AG04450 (cell line): ENCODE measurements around the gene CSGALNACT2. TPM values are rescaled to one million over a fixed set of nuclear protein-coding genes. Genes with fewer than 3 reads are reported as not detected.

Experiments
- CTCF ChIA-PET: fragments of 300-600, 350-600 bp; formaldehyde crosslinking; extraction: SDS; loops from one replicate; lab custom pipeline; 2022; ENCODE audit warnings: antibody characterized with exemption, inconsistent platforms; lab: Charles Lee
- POLR2A ChIA-PET: fragments of 350-600 bp; formaldehyde crosslinking; extraction: SDS; loops from one replicate; lab custom pipeline; 2021; ENCODE audit warnings: antibody characterized with exemption, inconsistent platforms; lab: Yijun Ruan, JAX
- DNase-seq: peaks from one replicate; pipeline ENCODE4 v3.0.0-alpha.2; 2011; ENCODE audit warnings: low read depth, low spot score
- H3K27ac ChIP-seq: one replicate; pipeline ENCODE4 v1.5.1; 2012; ENCODE audit warnings: low read depth, low read length, control low read depth
- H3K27me3 ChIP-seq: one replicate; pipeline ENCODE4 v1.6.0; 2012; ENCODE audit warnings: low read length; ENCODE audit not compliant: control insufficient read depth, insufficient read depth
- H3K4me3 ChIP-seq: 2 replicates; pipeline ENCODE4 v1.5.1; 2011; ENCODE audit warnings: mild to moderate bottlenecking, low read depth, low read length, control low read depth
- H3K9me3 ChIP-seq: 2 replicates; pipeline ENCODE4 v1.5.1; 2012; ENCODE audit warnings: low read length; ENCODE audit not compliant: control insufficient read depth, insufficient read depth
- CTCF ChIP-seq: IDR thresholded peaks from 2 replicates; pipeline ENCODE4 v1.5.1; 2011; ENCODE audit warnings: low read depth, low read length, control low read depth, inconsistent platforms
- polyA plus RNA-seq: library from polyadenylated mRNA; depleted of rRNA; stranded (reverse); fragments of >200 nt; gene quantifications from 2 replicates; pipeline ENCODE4 v1.2.3, GENCODE V29; 2011

Gene CSGALNACT2
- polyA plus RNA-seq, 1 experiment, result 23.0 TPM

- no peak overlapping the region for H3K27ac ChIP-seq
- H3K9me3 ChIP-seq, result no peaks in the 10 kb centered on the region; the same call in 1 of the 2 replicates
- POLR2A ChIA-PET, result no interaction called here
- no peak overlapping the region for H3K4me3 ChIP-seq
- H3K27me3 ChIP-seq, result peaks cover 7% of the 10 kb centered on the region
- CTCF ChIA-PET, result no interaction called here
- no peak for DNase-seq
- TF ChIP-seq CTCF, result no peak
Measured at GRCh38 chr10:43209074-43209455, 70.8 kb downstream of the CSGALNACT2 start.

- no peak overlapping the region for H3K4me3 ChIP-seq
- DNase-seq, result no peak
- no peak overlapping the region for H3K27ac ChIP-seq
- ChIA-PET POLR2A (no interaction called here), CTCF (no interaction called here)
- H3K9me3 ChIP-seq, result no peaks in the 10 kb centered on the region; the same call in 1 of the 2 replicates
- TF ChIP-seq CTCF, result no peak
- H3K27me3 ChIP-seq, result peaks cover 11% of the 10 kb centered on the region
Measured at GRCh38 chr10:43209651-43210141, 71.5 kb downstream of the CSGALNACT2 start.

- DNase-seq, result no peak
- CTCF ChIA-PET, result no interaction called here
- POLR2A ChIA-PET, result no interaction called here
Measured at GRCh38 chr10:43210556-43210955, 72.3 kb downstream of the CSGALNACT2 start.

DNA sequence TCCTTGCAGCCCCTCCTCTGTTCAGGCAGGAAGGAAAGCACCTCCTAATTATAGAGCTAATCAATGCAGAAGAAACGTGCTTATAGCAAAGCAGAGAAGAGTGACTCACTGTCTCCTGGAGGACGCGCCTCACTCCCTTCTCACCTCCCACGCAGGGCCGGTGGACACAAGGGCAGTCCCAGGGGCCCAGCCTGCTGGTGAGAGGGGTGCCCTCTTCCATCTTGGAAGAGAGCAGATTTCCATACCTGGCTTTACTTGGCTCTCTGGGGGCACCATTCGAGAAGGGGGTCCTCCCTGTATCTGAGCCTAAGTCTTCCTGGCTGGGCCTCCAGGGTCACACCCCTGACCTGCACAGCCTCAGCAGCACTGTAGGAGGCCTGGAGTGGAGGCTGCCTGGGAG lies 72.8 kb downstream of the CSGALNACT2 start:
- no peak overlapping the region for H3K4me3 ChIP-seq
- TF ChIP-seq CTCF, result no peak
- ChIA-PET CTCF (interaction anchor here (0.6 kb wide), 1 partner anchor 112 kb away, joined by 5 read pairs; no protein-coding TSS in a partner anchor), POLR2A (no interaction called here)
- no peak for DNase-seq
- H3K27ac ChIP-seq, result no peak overlapping the region
- H3K27me3 ChIP-seq, result peaks cover 14% of the 10 kb centered on the region
- H3K9me3 ChIP-seq, result no peaks in the 10 kb centered on the region; the same call in 1 of the 2 replicates

More at GRCh38 chr10:43210556-43210955, 72.3 kb downstream of the CSGALNACT2 start:
- Histone ChIP-seq H3K9me3 (no peaks in the 10 kb centered on the region; the same call in 1 of the 2 replicates), H3K27me3 (peaks cover 11% of the 10 kb centered on the region), H3K27ac (no peak overlapping the region), H3K4me3 (no peak overlapping the region)
- no peak for TF ChIP-seq CTCF

DNA sequence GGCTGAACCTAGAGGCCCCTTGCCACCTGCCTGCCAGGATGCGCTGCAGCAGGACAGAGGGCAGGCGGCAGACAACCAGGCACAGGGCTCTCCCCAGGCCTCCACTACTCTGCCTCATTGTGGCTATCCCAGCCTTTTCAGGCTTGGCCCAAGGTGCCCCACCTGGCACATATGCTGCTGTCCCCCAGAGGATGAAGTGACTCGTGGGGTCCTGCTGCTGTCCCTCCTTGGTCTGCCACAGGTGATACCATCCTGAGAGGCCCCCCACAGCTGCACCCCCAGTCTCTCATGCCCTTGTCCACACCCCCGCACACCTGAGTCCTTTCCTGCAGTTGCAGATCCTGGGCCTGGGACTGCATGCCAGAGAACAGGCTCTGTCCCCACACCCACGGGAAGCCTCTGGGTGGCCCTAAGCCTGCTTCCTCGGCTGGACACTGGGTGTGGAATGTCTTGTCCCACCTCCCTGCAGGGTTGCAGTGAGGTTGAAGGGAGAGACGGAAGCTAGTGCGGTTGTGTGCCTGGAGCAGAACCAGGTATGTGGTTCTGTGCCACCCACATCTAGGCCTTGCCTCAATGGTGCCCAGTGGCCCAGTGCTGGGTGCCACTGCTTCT lies 73.3 kb downstream of the CSGALNACT2 start:
- H3K27ac ChIP-seq, result no peak overlapping the region
- H3K9me3 ChIP-seq, result no peaks in the 10 kb centered on the region; the same call in 1 of the 2 replicates
- ChIA-PET CTCF (interaction anchor here (0.6 kb wide), 1 partner anchor 112 kb away, joined by 5 read pairs; no protein-coding TSS in a partner anchor), POLR2A (no interaction called here)
- DNase-seq, result no peak
- TF ChIP-seq CTCF, result no peak
- H3K4me3 ChIP-seq, result no peak overlapping the region
- H3K27me3 ChIP-seq, result peaks cover 15% of the 10 kb centered on the region
